ACHN (cell line): ENCODE measurements around the gene SF3B1.
"Not testable (repeated sequence)": the region's sequence is repeated elsewhere in the genome, so short reads cannot be mapped to it uniquely, and the experiment has no call there.

Source experiments
- DNase-seq: peaks from one replicate; pipeline ENCODE4 v3.0.0-alpha.2; 2015
- in situ Hi-C: cut with HindIII; loops from 2 replicates; pipeline ENCODE4 v1.10.0; 2017; ENCODE audit warnings: low sequenced_read_pairs, low pct_ligation_motif_present, low pct_unique_long_range_greater_than_20kb

Gene SF3B1

DNA sequence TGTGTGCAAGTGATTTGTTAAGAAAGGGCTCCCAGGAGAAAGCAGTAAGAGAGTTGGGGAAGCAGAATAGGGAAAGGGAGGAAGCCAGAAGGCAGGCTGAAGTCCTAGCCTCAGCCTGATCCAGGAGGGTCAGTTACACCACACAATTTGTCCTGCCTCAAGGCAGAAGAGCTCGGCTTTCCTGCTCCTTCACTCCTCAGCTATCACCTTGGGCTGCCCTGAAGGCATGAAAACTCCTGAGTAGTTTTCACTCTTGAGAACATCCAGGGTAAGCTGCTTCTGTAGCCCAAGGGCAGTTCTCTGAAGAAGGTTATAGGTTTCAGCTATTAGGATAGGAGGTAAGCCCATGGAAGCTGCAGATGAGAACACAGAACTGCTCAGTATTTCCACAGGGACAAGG lies 76.8 kb downstream of the SF3B1 start:
- in situ Hi-C loops = no loop called here
- no peak for DNase-seq

DNA sequence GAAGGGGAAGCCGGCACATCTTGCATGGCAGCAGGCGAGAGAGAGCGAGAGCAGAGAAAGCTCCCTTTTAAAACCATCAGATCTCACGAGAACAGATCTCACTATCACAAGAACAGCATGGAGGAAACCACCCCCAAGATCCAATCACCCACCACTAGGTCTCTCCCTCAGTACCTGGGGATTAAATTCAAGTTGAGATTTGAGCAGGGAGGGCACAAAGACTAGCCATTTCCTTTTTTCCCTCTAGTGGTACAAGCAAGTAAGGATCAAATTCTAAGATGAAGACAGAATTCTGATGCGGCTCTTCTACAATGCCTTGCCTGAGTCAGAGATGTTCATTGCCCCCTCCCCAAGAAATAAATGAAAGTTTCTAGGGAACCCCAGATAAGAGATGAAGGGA lies 78.7 kb downstream of the SF3B1 start:
- no peak for DNase-seq
- in situ Hi-C loops = no loop called here

DNA sequence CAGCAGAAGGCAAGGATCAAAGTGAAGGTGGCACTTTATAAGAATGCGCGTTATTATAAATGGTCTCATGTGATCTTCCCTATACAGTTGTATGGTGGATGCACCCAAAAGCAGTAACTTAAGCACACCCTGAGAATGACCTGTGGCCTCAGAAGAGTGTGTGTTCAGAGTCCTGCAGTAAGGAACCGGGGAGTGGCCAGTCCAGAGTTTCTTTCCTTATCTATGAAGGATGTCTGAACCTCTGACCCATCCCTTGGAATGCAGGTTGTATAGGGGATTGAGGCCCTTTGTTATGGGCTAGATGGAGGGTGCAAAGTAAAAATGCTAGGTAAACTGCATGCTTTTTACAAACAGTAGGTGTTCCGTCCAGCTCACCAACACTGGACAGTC lies 80.7 kb downstream of the SF3B1 start:
- no peak for DNase-seq
- in situ Hi-C loops = no loop called here

DNA sequence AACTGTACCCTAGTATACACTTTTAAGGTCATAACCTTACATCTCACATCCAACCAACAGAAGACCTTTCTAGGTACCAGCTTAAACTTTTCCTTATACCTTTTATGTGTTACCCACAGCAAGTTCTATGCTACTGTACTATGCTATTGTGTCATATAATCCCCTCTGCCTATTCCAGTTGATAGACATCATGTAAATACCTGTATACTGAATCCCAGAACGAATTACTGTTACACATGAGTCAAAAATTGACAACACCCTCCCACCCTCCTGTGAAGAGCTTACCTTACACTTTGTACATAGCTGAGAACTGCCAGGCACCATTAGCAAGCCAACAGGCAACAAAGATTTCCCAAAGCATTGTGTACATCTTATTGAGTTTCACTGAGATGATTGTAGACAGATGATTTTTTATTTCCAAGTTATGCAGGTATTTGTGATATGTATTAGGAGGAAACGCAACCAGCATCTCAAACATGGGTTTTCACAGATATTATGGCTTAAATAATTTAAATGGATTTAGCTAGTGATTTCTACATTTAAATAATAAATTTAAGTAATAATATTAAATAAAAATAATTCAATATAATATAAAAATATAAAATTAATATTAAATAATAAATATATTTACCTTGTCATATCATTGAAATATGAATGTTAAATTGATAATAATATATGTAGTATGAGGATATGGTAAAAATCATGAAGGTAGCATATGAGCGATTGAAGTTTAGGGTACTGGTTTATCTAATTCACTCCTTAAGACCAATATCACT lies 81.2 kb downstream of the SF3B1 start:
- no peak for DNase-seq

DNA sequence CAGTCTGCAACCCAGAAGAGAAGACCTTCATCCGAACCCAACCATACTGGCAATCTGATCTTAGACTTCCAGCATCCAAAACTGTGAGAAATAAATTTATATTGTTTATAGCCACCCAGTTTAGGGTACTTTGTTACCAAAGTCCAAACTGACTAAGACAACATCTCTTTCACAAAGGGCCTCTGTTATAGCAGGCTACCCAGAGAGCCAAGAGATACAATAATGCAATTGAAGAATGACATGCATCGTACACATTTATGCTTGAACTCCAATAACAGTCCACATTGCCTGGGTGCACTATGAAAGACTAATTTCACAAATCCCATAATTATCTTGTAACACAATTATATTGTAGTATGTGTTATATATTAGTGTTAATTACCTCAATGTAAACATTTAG lies 85.1 kb downstream of the SF3B1 start:
- in situ Hi-C loops = no loop called here
- no peak for DNase-seq

More for the DNA sequence above, 81.2 kb downstream of the SF3B1 start:
- in situ Hi-C loops = no loop called here

DNA sequence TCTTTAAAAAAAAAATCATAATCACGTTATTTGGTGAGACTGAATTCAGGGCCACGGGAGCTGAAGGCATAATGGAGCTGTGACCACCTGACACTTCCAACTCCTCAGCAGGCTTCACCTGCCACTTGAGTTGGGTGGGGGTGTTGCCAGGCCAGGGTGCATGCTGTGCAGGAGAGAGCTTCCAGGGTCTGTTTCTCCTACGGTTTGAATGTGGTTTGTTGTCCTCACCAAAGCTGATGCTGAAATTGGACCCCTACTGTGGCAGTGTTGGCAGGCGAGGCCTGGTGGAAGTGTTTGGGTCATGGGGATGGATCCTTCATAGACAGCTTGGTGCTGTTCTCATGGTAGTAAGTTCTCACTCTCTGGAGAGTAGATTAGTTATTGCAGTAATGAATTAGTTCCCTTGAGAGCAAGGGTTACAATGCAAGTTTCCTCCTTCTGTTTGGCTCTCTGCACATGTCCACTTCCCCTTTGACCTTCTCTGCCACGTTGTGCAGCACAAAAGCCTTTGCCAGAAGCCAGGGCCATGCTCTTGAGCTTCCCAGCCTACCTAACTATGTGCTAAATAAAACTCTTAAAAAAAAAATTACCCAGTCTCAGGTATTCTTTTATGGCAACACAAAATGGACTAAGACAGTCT lies 86.0 kb downstream of the SF3B1 start:
- in situ Hi-C loops = no loop called here
- DNase-seq = no peak

DNA sequence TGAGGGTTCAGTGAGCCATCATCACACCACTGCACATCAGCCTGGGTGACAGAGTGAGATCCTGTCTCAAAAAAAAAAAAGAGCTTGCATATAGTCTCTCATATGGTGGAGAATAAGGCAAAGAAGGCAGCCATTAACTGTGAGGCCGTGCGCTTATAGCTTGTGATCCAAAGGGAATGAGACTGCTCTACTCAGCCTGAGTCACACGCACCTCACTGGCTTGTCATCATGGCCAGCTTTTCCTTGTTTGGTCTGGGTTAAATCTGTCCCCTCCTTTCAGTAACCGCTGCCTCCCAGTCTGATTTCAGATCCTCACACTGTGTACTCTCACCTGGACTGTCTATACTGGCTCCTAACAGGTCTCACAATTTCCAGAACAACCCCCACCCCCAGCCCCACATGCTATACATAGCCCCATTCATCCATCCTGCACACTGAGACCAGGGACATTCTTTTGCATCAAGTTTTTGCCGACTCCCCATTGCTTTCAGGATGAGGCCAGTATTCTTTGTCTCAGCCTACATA lies 88.9 kb downstream of the SF3B1 start:
- in situ Hi-C loops = no loop called here
- DNase-seq = no peak

DNA sequence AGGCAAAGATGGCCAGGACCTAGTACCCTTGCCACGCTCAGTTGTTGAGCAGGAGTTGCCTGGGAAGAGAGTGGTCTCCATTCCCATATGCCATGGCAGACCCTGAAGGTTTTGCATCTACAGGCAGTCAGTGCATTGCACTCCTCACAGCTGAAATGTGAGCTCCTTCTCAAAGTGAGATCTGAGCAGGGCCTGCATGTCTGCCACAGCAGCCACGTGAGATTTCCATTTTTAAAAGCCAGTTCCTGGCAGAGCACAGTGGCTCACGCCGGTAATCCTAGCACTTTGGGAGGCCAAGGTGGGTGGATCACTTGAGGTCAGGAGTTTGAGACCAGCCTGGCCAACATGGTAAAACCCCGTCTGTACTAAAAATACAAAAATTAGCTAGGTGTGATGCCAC lies 90.9 kb downstream of the SF3B1 start:
- in situ Hi-C loops, DNase-seq: not testable (repeated sequence)

DNA sequence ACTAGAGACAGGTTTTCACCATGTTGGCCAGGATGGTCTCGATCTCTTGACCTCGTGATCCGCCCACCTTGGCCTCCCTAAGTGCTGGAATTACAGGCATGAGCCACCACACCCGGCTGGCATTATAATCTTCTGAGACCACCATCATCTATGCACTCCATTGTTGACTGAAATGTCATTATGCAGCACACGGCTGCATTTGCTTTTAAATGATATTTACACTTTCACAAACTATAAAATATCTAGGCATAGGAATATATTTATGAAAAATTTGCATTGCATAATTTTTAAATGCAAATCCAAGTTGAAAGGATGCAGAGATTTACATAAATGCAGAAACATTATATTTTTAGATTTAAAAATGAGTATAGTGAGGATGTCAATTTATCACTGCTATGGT lies 94.2 kb downstream of the SF3B1 start:
- in situ Hi-C loops = no loop called here
- no peak for DNase-seq
